HepG2 (cell line): ENCODE data around the gene A2ML1. TPM values are rescaled to one million over a fixed set of nuclear protein-coding genes. Genes with fewer than 3 reads are reported as not detected.

Experiments
- ATAC-seq: fragments of 200-7000 bp; cut with Tn5 transposase; 3 replicates; pipeline ENCODE4 v1.9.1; 2020; ENCODE audit warnings: mild to moderate bottlenecking, moderate library complexity
- BruUV-seq: library from RNA; stranded (reverse); fragments of 400-500 nt; replicated peaks from 2 replicates; lab custom pipeline; 2021; lab: Mats Ljungman, UMichigan
- CTCF ChIA-PET: fragments of 300-600 bp; formaldehyde crosslinking; extraction: SDS; loops from one replicate; lab custom pipeline; 2021; ENCODE audit warnings: low total read pairs, inconsistent platforms, low intra/inter-chr PET ratio; lab: Yijun Ruan, JAX
- POLR2A ChIA-PET: fragments of 350-600 bp; sonication (Branson Sonifier 250); formaldehyde crosslinking; loops from one replicate; lab custom pipeline; 2020; ENCODE audit warnings: antibody characterized with exemption, inconsistent platforms; lab: Yijun Ruan, JAX
- DNase-seq: peaks from one replicate; pipeline ENCODE4 v3.0.0-alpha.2; 2015; ENCODE audit warnings: low spot score
- FAIRE-seq: peaks from 3 replicates; lab custom pipeline; 2011; peaks lifted over from hg19 to GRCh38; lab: Jason Lieb, UNC
- H2AFZ ChIP-seq: one replicate; pipeline ENCODE4 v1.6.1; 2011; ENCODE audit warnings: low read length, inconsistent platforms
- H3K27ac ChIP-seq: fragments of 300-600 bp; 3 replicates; pipeline ENCODE4 v1.8.0; 2011; ENCODE audit warnings: mixed run types, mild to moderate bottlenecking, mixed read lengths, low read length, inconsistent platforms; ENCODE audit not compliant: insufficient read depth; ENCODE audit errors: extremely low read length
- H3K27me3 ChIP-seq, 2 experiments: fragments of 200-600 bp in 1 of 2; 2 replicates in 1 of 2; 3 replicates in 1 of 2; pipeline versions ENCODE4 v1.6.0 to v1.8.0; 2011; ENCODE audit warnings: low read length in 2 of 2, mild to moderate bottlenecking in 2 of 2, moderate library complexity in 2 of 2, inconsistent platforms in 1 of 2; ENCODE audit not compliant: insufficient read depth in 2 of 2, control insufficient read depth in 1 of 2
- H3K36me3 ChIP-seq, 2 experiments: fragments of 200-600 bp in 1 of 2; replicated peaks in 1 of 2; 2 replicates in 1 of 2; 3 replicates in 1 of 2; pipeline versions ENCODE4 v1.5.1 to v1.8.0; 2011; ENCODE audit warnings: low read length in 2 of 2, inconsistent platforms in 1 of 2; ENCODE audit not compliant: insufficient read depth in 2 of 2, control insufficient read depth in 1 of 2
- H3K4me1 ChIP-seq: 2 replicates; pipeline ENCODE4 v1.5.1; 2012; ENCODE audit warnings: low read length, inconsistent platforms; ENCODE audit not compliant: insufficient read depth
- H3K4me2 ChIP-seq: 2 replicates; pipeline ENCODE4 v1.6.0; 2011; ENCODE audit warnings: low read depth, low read length, inconsistent platforms
- H3K4me3 ChIP-seq, 3 experiments: fragments of 200-600 bp in 1 of 3; sonication (generic), shearing (Covaris generic) in 1 of 3; replicated peaks in 1 of 3; 2 replicates each; pipeline ENCODE4 v1.5.1; 2011 to 2016; ENCODE audit warnings: low read length in 3 of 3, inconsistent platforms in 2 of 3, low read depth in 2 of 3, mild to moderate bottlenecking in 2 of 3, control low read depth in 1 of 3, mixed read lengths in 1 of 3; ENCODE audit not compliant: insufficient read depth in 1 of 3
- H3K79me2 ChIP-seq: one replicate; pipeline ENCODE4 v1.6.1; 2011; ENCODE audit warnings: low read length, inconsistent platforms; ENCODE audit not compliant: insufficient read depth
- H3K9ac ChIP-seq: 2 replicates; pipeline ENCODE4 v1.6.0; 2011; ENCODE audit warnings: mild to moderate bottlenecking, low read depth, low read length, inconsistent platforms; ENCODE audit not compliant: insufficient read depth
- H3K9me3 ChIP-seq: 2 replicates; pipeline ENCODE4 v1.5.1; 2012; ENCODE audit warnings: mild to moderate bottlenecking, low read length
- H4K20me1 ChIP-seq: 2 replicates; pipeline ENCODE4 v1.6.0; 2011; ENCODE audit warnings: inconsistent platforms, mild to moderate bottlenecking, low read length, moderate library complexity; ENCODE audit not compliant: insufficient read depth
- KDM6A ChIP-seq: IDR thresholded peaks from 2 replicates; pipeline ENCODE4 v1.6.1; 2016; ENCODE audit warnings: low read depth
- NCOA5 ChIP-seq: sonication (generic); formaldehyde crosslinking; IDR thresholded peaks from 2 replicates; pipeline ENCODE4 v1.4.0; 2020; ENCODE audit warnings: missing genetic modification reagents
- PAX8 ChIP-seq: sonication (generic); formaldehyde crosslinking; IDR thresholded peaks from 2 replicates; pipeline ENCODE4 v1.8.0; 2022; ENCODE audit warnings: mild to moderate bottlenecking, missing genetic modification reagents, borderline replicate concordance
- PRDM4 ChIP-seq: sonication (generic); formaldehyde crosslinking; IDR thresholded peaks from 2 replicates; pipeline ENCODE4 v1.9.0; 2021; ENCODE audit warnings: missing genetic modification reagents, borderline replicate concordance
- RBM22 ChIP-seq: fragments of 200-400 bp; formaldehyde crosslinking; optimal IDR thresholded peaks from 2 replicates; pipeline ENCODE3; 2017; ENCODE audit warnings: mild to moderate bottlenecking, low read length, moderate library complexity
- RFX5 ChIP-seq: IDR thresholded peaks from 2 replicates; pipeline ENCODE4 v1.6.1; 2011; ENCODE audit warnings: low read depth, low read length, improper control_type of control experiment
- SP5 ChIP-seq: IDR thresholded peaks from 2 replicates; pipeline ENCODE4 v1.6.1; 2016; ENCODE audit warnings: low read depth, borderline replicate concordance
- SRSF9 ChIP-seq: fragments of 200-400 bp; formaldehyde crosslinking; IDR thresholded peaks from 2 replicates; pipeline ENCODE4 v1.6.1; 2018; ENCODE audit warnings: borderline replicate concordance, mild to moderate bottlenecking, low read depth, low read length; ENCODE audit not compliant: insufficient read depth, poor library complexity, severe bottlenecking
- TIGD3 ChIP-seq: sonication (generic); formaldehyde crosslinking; IDR thresholded peaks from 2 replicates; pipeline ENCODE4 v1.5.1; 2020; ENCODE audit warnings: mild to moderate bottlenecking, missing genetic modification reagents, borderline replicate concordance
- UBTF ChIP-seq: sonication (generic); formaldehyde crosslinking; IDR thresholded peaks from 2 replicates; pipeline ENCODE4 v1.4.0; 2020; ENCODE audit warnings: mild to moderate bottlenecking, missing genetic modification reagents
- ZNF124 ChIP-seq: sonication (generic); formaldehyde crosslinking; IDR thresholded peaks from 2 replicates; pipeline ENCODE4 v1.4.0; 2020; ENCODE audit warnings: missing genetic modification reagents
- ZNF501 ChIP-seq: sonication (generic); formaldehyde crosslinking; IDR thresholded peaks from 2 replicates; pipeline ENCODE4 v1.5.1; 2020; ENCODE audit warnings: mild to moderate bottlenecking, moderate library complexity, missing genetic modification reagents
- ZNF883 ChIP-seq: sonication (generic); formaldehyde crosslinking; IDR thresholded peaks from 2 replicates; pipeline ENCODE4 v1.5.1; 2020; ENCODE audit warnings: mild to moderate bottlenecking, missing genetic modification reagents; ENCODE audit errors: not compliant biosample characterization
- WGBS: methylation state at CpG from one replicate; pipeline ENCODE4 v1.1.6; 2017; ENCODE audit warnings: low lambda C conversion rate; 5-methylcytosine and 5-hydroxymethylcytosine counted together
- in situ Hi-C: cut with HindIII; loops from 2 replicates; pipeline ENCODE4 v1.10.0; 2017; ENCODE audit warnings: low pct_unique_long_range_greater_than_20kb; ENCODE audit not compliant: extremely low pct_ligation_motif_present
- intact Hi-C: fragments of 100-400 bp; cut with micrococcal nuclease; formaldehyde crosslinking; loops from one replicate; pipeline ENCODE4 v1.10.0; 2022; ENCODE audit not compliant: unreplicated experiment
- polyA plus RNA-seq, 8 experiments: library from polyadenylated mRNA; depleted of rRNA in 3 of 8; stranded (reverse) in 7 of 8; unstranded in 1 of 8; fragments of >200 nt; fragmentation: Illumina TruSeq in 4 of 8; extraction: Trizol in 4 of 8; gene quantifications; 2 replicates each; pipeline versions ENCODE4 v1.2.1 to v1.2.3, GENCODE V29; 2011 to 2016; ENCODE audit warnings: low read depth in 4 of 8, missing spikeins in 1 of 8, mixed read lengths in 1 of 8; ENCODE audit not compliant: insufficient read depth in 1 of 8
- total RNA-seq, 5 experiments: library from RNA; depleted of rRNA; stranded (reverse); fragments of >200 nt; fragmentation: Illumina TruSeq; extraction: Trizol; gene quantifications; 2 replicates each; pipeline ENCODE4 v1.2.3, GENCODE V29; 2016; ENCODE audit warnings: low read depth in 1 of 5

A2ML1 gene
- total and polyA plus RNA-seq, 2 of the 13 experiments (the other 11 are each of a cell fraction or from before 2014, with no cell fraction given): not detected

- no TSS peak for BruUV-seq
- intact Hi-C loops: no loop called here
- Histone ChIP-seq H3K4me3 (no peak overlapping the region), H3K79me2 (no peaks in the 10 kb centered on the region), H3K27me3 (peaks cover 1 to 9% of the 10 kb centered on the region in 2 experiments; a peak in 2 of 5 replicates), H3K4me2 (no peak overlapping the region), H3K36me3 (no peaks in the 10 kb centered on the region), H3K9me3 (no peaks in the 10 kb centered on the region), H3K4me1 (no peaks in the 10 kb centered on the region), H2AFZ (no peak overlapping the region), H4K20me1 (no peaks in the 10 kb centered on the region), H3K27ac (no peak overlapping the region), H3K9ac (no peak overlapping the region)
- ATAC-seq (no peak), DNase-seq (no peak), FAIRE-seq (no peak)
- WGBS: 46% methylated on average over 9 of the region's 9 CpGs
- in situ Hi-C loops: no loop called here
- POLR2A ChIA-PET: no interaction called here
- CTCF ChIA-PET: no interaction called here
- TF ChIP-seq TIGD3 (CRISPR knock-in tag) (no peak), RBM22 (no peak), SP5 (no peak), NCOA5 (CRISPR knock-in tag) (no peak), PAX8 (CRISPR knock-in tag) (no peak), PRDM4 (CRISPR knock-in tag) (no peak), UBTF (CRISPR knock-in tag) (no peak), ZNF883 (CRISPR knock-in tag) (no peak), SRSF9 (no peak), RFX5 (no peak), ZNF124 (CRISPR knock-in tag) (no peak), KDM6A (CRISPR knock-in tag) (no peak), ZNF501 (CRISPR knock-in tag) (no peak)
Observed at GRCh38 chr12:8831116-8831515, 8.7 kb downstream of the A2ML1 start.
